ENCODE data around the gene CENPC. TPM values are rescaled to one million over a fixed set of nuclear protein-coding genes. Genes with fewer than 3 reads are reported as not detected.

Gene CENPC
- total RNA-seq, 4 donors from 2014 or later = 33.2 to 49.4 (median 38.5) TPM

GRCh38 chr4:67512501-67512900, 32.8 kb downstream of the CENPC start:
- no peaks in the 10 kb centered on the region for H3K27me3 ChIP-seq
- no peak for TF ChIP-seq CTCF (IDR thresholded peaks at IDR 0.05)
- no peak for TF ChIP-seq POLR2A (IDR thresholded peaks at IDR 0.05)
- H3K36me3 ChIP-seq = peaks cover 17 to 22% of the 10 kb centered on the region in 2 donors
- H3K9me3 ChIP-seq = no peaks in the 10 kb centered on the region
- H3K4me3 ChIP-seq (replicated peaks in 1 of 3) = no peak overlapping the region
- WGBS, 2 donors = 85 to 86% methylated on average over 3 of the region's 3 CpGs
- H3K27ac ChIP-seq = no peak overlapping the region
- no peak for DNase-seq
- no peaks in the 10 kb centered on the region for H3K4me1 ChIP-seq
- intact Hi-C loops (cut with DNase I) = no loop called here

GRCh38 chr4:67500373-67500772, 44.9 kb downstream of the CENPC start:
- Histone ChIP-seq H3K27me3 (no peaks in the 10 kb centered on the region), H3K27ac (no peak overlapping the region), H3K9me3 (no peaks in the 10 kb centered on the region), H3K36me3 (peaks cover 0 to 8% of the 10 kb centered on the region in 2 donors), H3K4me1 (no peaks in the 10 kb centered on the region), H3K4me3 (replicated peaks in 1 of 3) (no peak overlapping the region)
- intact Hi-C loops (cut with DNase I) = no loop called here
- DNase-seq = no peak
- 94 to 98% methylated on average over 2 of the region's 2 CpGs for WGBS, 2 donors
- TF ChIP-seq POLR2A (IDR thresholded peaks at IDR 0.05) = no peak
- TF ChIP-seq CTCF (IDR thresholded peaks at IDR 0.05) = no peak

GRCh38 chr4:67499799-67500198, 45.5 kb downstream of the CENPC start:
- Histone ChIP-seq H3K27ac (no peak overlapping the region), H3K4me3 (replicated peaks in 1 of 3) (no peak overlapping the region), H3K36me3 (peaks cover 0 to 8% of the 10 kb centered on the region in 2 donors), H3K27me3 (no peaks in the 10 kb centered on the region), H3K9me3 (no peaks in the 10 kb centered on the region), H3K4me1 (no peaks in the 10 kb centered on the region)
- intact Hi-C loops (cut with DNase I) = no loop called here
- DNase-seq = no peak
- WGBS, 2 donors = 78 to 86% methylated on average over 2 of the region's 2 CpGs
- TF ChIP-seq POLR2A (IDR thresholded peaks at IDR 0.05) (no peak), CTCF (IDR thresholded peaks at IDR 0.05) (no peak)

- intact Hi-C loops (cut with DNase I) = no loop called here
- TF ChIP-seq POLR2A (IDR thresholded peaks at IDR 0.05) = no peak
- no peak for TF ChIP-seq CTCF (IDR thresholded peaks at IDR 0.05)
- Histone ChIP-seq H3K27me3 (no peaks in the 10 kb centered on the region), H3K4me1 (no peaks in the 10 kb centered on the region), H3K27ac (no peak overlapping the region), H3K9me3 (no peaks in the 10 kb centered on the region), H3K36me3 (peaks cover 0 to 3% of the 10 kb centered on the region in 2 donors), H3K4me3 (replicated peaks in 1 of 3) (no peak overlapping the region)
- 97% methylated on average over 5 of the region's 5 CpGs for WGBS, 2 donors
- no peak for DNase-seq
Observed at GRCh38 chr4:67483868-67484602, 61.3 kb downstream of the CENPC start.

GRCh38 chr4:67480810-67481209, 64.5 kb downstream of the CENPC start:
- intact Hi-C loops (cut with DNase I) = no loop called here
- Histone ChIP-seq H3K4me3 (replicated peaks in 1 of 3) (no peak overlapping the region), H3K36me3 (peaks cover 7 to 8% of the 10 kb centered on the region in 2 donors), H3K27ac (no peak overlapping the region), H3K9me3 (no peaks in the 10 kb centered on the region), H3K27me3 (no peaks in the 10 kb centered on the region), H3K4me1 (no peaks in the 10 kb centered on the region)
- 97% methylated on average over 3 of the region's 3 CpGs for WGBS, 2 donors
- TF ChIP-seq POLR2A (IDR thresholded peaks at IDR 0.05) (no peak), CTCF (IDR thresholded peaks at IDR 0.05) (no peak)
- DNase-seq = no peak
